H1 (cell line): ENCODE results near the gene EXOC3L1. TPM values are rescaled to one million over a fixed set of nuclear protein-coding genes. Genes with fewer than 3 reads are reported as not detected.

Experiments
- ASH2L ChIP-seq: fragments of 200-600, 300-600 bp; sonication (generic); IDR thresholded peaks from one replicate; pipeline ENCODE4 v1.7.1; 2017; ENCODE audit warnings: low read length
- CHD2 ChIP-seq: IDR thresholded peaks from 2 replicates; pipeline ENCODE4 v1.6.1; 2012; ENCODE audit warnings: low read length, improper control_type of control experiment
- JUN ChIP-seq: IDR thresholded peaks from 2 replicates; pipeline ENCODE4 v1.6.1; 2011; ENCODE audit warnings: low read depth, mild to moderate bottlenecking, improper control_type of control experiment, low read length
- KDM4A ChIP-seq: IDR thresholded peaks from one replicate; pipeline ENCODE4 v1.7.1; 2012; ENCODE audit warnings: low read depth, mild to moderate bottlenecking, moderate library complexity, low read length, inconsistent platforms; ENCODE audit not compliant: severe bottlenecking
- NANOG ChIP-seq: IDR thresholded peaks from 2 replicates; pipeline ENCODE4 v1.6.1; 2011; ENCODE audit warnings: low read length, low read depth, mild to moderate bottlenecking, inconsistent platforms; ENCODE audit not compliant: insufficient read depth, poor library complexity, severe bottlenecking
- RFX5 ChIP-seq: IDR thresholded peaks from 2 replicates; pipeline ENCODE4 v1.6.1; 2011; ENCODE audit warnings: low read depth, low read length, improper control_type of control experiment, borderline replicate concordance
- RNF2 ChIP-seq: fragments of 200-900, 300-1000 bp; sonication (generic); IDR thresholded peaks from 2 replicates; pipeline ENCODE4 v1.7.1; 2016; ENCODE audit warnings: borderline replicate concordance, low read depth, mild to moderate bottlenecking, antibody characterized with exemption, low read length; ENCODE audit not compliant: poor library complexity, severe bottlenecking; ENCODE audit errors: missing control alignments
- SRF ChIP-seq: IDR thresholded peaks from 2 replicates; pipeline ENCODE4 v1.6.1; 2011; ENCODE audit warnings: mild to moderate bottlenecking, low read depth, low read length, moderate library complexity
- TCF12 ChIP-seq: IDR thresholded peaks from 2 replicates; pipeline ENCODE4 v1.6.1; 2011; ENCODE audit warnings: low read depth, mild to moderate bottlenecking, low read length
- polyA plus RNA-seq, 7 experiments: library from polyadenylated mRNA; depleted of rRNA in 3 of 7; stranded (reverse) in 5 of 7; unstranded in 2 of 7; fragments of >200 nt in 5 of 7; fragments of 200-250 nt in 2 of 7; gene quantifications; 1 replicate in 5 of 7; 2 replicates in 1 of 7; 4 replicates in 1 of 7; pipeline versions ENCODE4 v1.2.1 to v1.2.3, GENCODE V29; 2011 to 2013; ENCODE audit warnings: missing spikeins in 2 of 7, mixed read lengths in 2 of 7
- total RNA-seq: library from RNA; stranded (reverse); fragmentation: NEBNext Ultra II Directional; extraction: Animal tissue kit (Norgen Biotek cat#: 25700); gene quantifications from 2 replicates; pipeline ENCODE4 v1.2.1, GENCODE V29; 2021
- TF ChIP-seq, protein P1 (sequence below): fragments of 300-600 bp; sonication (generic); IDR thresholded peaks from 2 replicates; pipeline ENCODE4 v1.7.1; 2012; ENCODE audit warnings: low read length, moderate library complexity, mild to moderate bottlenecking, inconsistent platforms; ENCODE audit not compliant: insufficient replicate concordance

Gene EXOC3L1
- total and polyA plus RNA-seq, 2 of the 8 experiments (the other 6 are each of a cell fraction or from before 2014, with no cell fraction given), result 1.3 TPM

DNA sequence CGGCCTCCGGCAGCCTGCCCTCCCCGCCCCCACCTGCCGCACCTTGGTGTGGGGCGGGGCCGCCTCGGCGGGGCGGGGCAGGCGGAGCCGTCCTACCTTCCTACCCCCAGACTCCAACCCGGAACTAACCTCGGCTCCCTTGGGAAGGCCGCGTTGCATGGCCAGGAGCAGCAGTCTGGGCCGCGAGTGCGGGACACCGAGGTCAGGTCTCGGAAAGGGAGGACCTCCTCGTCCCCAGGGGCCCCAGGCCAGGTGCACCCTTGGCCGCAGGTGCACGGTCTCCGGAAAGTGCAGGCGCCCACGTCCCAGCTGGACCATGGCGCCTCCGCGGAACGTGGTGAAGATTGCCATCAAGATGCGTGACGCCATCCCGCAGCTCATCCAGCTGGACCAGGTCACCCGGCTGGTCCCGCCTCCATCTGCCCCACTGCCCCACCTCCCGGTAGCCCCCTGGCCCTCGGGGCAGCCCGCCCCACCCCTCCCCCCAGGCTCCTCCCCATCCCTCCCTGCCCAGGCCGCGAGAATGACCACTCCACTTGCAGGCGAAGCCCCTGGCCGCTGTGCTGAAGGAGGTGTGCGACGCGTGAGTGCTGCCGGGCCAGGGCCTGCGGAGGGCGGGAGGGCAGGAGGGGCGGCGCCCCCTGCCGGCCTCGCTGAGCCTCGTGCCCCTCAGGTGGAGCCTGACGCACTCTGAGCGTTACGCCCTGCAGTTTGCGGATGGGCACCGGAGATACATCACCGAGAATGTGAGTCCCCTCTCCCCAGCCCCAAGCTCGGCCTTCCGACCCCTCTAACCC, 9.3 kb upstream of the EXOC3L1 start, which contains the start of gene ELMO3 (continued):
- TF ChIP-seq SRF, result no peak
- TF ChIP-seq, protein P1, sequence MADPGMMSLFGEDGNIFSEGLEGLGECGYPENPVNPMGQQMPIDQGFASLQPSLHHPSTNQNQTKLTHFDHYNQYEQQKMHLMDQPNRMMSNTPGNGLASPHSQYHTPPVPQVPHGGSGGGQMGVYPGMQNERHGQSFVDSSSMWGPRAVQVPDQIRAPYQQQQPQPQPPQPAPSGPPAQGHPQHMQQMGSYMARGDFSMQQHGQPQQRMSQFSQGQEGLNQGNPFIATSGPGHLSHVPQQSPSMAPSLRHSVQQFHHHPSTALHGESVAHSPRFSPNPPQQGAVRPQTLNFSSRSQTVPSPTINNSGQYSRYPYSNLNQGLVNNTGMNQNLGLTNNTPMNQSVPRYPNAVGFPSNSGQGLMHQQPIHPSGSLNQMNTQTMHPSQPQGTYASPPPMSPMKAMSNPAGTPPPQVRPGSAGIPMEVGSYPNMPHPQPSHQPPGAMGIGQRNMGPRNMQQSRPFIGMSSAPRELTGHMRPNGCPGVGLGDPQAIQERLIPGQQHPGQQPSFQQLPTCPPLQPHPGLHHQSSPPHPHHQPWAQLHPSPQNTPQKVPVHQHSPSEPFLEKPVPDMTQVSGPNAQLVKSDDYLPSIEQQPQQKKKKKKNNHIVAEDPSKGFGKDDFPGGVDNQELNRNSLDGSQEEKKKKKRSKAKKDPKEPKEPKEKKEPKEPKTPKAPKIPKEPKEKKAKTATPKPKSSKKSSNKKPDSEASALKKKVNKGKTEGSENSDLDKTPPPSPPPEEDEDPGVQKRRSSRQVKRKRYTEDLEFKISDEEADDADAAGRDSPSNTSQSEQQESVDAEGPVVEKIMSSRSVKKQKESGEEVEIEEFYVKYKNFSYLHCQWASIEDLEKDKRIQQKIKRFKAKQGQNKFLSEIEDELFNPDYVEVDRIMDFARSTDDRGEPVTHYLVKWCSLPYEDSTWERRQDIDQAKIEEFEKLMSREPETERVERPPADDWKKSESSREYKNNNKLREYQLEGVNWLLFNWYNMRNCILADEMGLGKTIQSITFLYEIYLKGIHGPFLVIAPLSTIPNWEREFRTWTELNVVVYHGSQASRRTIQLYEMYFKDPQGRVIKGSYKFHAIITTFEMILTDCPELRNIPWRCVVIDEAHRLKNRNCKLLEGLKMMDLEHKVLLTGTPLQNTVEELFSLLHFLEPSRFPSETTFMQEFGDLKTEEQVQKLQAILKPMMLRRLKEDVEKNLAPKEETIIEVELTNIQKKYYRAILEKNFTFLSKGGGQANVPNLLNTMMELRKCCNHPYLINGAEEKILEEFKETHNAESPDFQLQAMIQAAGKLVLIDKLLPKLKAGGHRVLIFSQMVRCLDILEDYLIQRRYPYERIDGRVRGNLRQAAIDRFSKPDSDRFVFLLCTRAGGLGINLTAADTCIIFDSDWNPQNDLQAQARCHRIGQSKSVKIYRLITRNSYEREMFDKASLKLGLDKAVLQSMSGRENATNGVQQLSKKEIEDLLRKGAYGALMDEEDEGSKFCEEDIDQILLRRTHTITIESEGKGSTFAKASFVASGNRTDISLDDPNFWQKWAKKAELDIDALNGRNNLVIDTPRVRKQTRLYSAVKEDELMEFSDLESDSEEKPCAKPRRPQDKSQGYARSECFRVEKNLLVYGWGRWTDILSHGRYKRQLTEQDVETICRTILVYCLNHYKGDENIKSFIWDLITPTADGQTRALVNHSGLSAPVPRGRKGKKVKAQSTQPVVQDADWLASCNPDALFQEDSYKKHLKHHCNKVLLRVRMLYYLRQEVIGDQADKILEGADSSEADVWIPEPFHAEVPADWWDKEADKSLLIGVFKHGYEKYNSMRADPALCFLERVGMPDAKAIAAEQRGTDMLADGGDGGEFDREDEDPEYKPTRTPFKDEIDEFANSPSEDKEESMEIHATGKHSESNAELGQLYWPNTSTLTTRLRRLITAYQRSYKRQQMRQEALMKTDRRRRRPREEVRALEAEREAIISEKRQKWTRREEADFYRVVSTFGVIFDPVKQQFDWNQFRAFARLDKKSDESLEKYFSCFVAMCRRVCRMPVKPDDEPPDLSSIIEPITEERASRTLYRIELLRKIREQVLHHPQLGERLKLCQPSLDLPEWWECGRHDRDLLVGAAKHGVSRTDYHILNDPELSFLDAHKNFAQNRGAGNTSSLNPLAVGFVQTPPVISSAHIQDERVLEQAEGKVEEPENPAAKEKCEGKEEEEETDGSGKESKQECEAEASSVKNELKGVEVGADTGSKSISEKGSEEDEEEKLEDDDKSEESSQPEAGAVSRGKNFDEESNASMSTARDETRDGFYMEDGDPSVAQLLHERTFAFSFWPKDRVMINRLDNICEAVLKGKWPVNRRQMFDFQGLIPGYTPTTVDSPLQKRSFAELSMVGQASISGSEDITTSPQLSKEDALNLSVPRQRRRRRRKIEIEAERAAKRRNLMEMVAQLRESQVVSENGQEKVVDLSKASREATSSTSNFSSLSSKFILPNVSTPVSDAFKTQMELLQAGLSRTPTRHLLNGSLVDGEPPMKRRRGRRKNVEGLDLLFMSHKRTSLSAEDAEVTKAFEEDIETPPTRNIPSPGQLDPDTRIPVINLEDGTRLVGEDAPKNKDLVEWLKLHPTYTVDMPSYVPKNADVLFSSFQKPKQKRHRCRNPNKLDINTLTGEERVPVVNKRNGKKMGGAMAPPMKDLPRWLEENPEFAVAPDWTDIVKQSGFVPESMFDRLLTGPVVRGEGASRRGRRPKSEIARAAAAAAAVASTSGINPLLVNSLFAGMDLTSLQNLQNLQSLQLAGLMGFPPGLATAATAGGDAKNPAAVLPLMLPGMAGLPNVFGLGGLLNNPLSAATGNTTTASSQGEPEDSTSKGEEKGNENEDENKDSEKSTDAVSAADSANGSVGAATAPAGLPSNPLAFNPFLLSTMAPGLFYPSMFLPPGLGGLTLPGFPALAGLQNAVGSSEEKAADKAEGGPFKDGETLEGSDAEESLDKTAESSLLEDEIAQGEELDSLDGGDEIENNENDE, result no peak
- 0 out of 2 replicates have a peak, but pooled peaks have one; percentile 14 for TF ChIP-seq TCF12
- TF ChIP-seq KDM4A, result peak; percentile 40
- TF ChIP-seq NANOG, result peak; percentile 36
- no peak for TF ChIP-seq JUN
- no peak for TF ChIP-seq RFX5
- no peak for TF ChIP-seq CHD2
- TF ChIP-seq RNF2, result no peak
- peak; percentile 59 for TF ChIP-seq ASH2L
